Lower leg skin (tissue), 3 donors: Measurements from ENCODE around the gene DENND1A.

Source experiments
- POLR2A ChIP-seq, 2 donors: fragments of 450-650 bp; IDR thresholded peaks; one replicate each; pipeline ENCODE4 v1.6.1; 2016 to 2017; ENCODE audit warnings: antibody characterized with exemption in 2 of 2, mild to moderate bottlenecking in 1 of 2, moderate library complexity in 1 of 2
- TF ChIP-seq, protein P1 (sequence below), 3 donors: fragments of 450-650 bp; IDR thresholded peaks; one replicate each; pipeline ENCODE4 v1.5.1; 2016; ENCODE audit warnings: antibody characterized with exemption in 3 of 3, mild to moderate bottlenecking in 3 of 3, moderate library complexity in 2 of 3

DNA sequence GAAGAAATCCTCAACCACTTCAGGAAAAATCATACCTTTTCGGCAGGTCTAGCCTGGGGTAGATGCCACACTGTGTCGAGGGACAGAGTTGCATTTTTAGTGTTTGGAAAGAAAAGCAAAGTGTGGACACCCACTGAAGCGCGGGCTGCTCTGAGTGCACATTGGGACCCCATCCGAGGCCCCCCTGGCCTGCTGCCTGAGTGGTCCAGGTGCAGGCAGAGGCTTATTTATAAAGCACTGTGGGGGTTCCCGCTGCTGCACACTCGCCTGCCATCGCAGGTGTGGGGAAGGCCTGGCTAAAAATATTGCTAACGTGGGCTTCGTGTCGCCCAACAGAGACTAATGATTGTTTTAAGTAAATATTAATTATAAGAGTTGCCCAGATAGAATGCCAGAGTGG is 454.5 kb downstream of the DENND1A start:
- TF ChIP-seq, protein P1, sequence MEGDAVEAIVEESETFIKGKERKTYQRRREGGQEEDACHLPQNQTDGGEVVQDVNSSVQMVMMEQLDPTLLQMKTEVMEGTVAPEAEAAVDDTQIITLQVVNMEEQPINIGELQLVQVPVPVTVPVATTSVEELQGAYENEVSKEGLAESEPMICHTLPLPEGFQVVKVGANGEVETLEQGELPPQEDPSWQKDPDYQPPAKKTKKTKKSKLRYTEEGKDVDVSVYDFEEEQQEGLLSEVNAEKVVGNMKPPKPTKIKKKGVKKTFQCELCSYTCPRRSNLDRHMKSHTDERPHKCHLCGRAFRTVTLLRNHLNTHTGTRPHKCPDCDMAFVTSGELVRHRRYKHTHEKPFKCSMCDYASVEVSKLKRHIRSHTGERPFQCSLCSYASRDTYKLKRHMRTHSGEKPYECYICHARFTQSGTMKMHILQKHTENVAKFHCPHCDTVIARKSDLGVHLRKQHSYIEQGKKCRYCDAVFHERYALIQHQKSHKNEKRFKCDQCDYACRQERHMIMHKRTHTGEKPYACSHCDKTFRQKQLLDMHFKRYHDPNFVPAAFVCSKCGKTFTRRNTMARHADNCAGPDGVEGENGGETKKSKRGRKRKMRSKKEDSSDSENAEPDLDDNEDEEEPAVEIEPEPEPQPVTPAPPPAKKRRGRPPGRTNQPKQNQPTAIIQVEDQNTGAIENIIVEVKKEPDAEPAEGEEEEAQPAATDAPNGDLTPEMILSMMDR (IDR thresholded peaks at IDR 0.05) = no peak
- TF ChIP-seq POLR2A (IDR thresholded peaks at IDR 0.05) = no peak
